Adrenal gland (tissue), 5 donors: ENCODE results near the gene XRN1.

Source experiments
- POLR2A ChIP-seq, 2 donors: fragments of 450-650 bp; IDR thresholded peaks; one replicate each; pipeline ENCODE4 v1.6.1; 2017; ENCODE audit warnings: antibody characterized with exemption in 2 of 2, mild to moderate bottlenecking in 2 of 2, moderate library complexity in 1 of 2
- TF ChIP-seq, protein P1 (sequence below), 6 experiments: fragments of 450-650 bp in 4 of 6; fragments of 200-600 bp in 2 of 6; sonication (generic) in 1 of 6; IDR thresholded peaks; 1 replicate in 5 of 6; 2 replicates in 1 of 6; pipeline versions ENCODE4 v1.5.1 to v1.8.0; 2016 to 2021; ENCODE audit warnings: antibody characterized with exemption in 6 of 6, mild to moderate bottlenecking in 2 of 6, moderate library complexity in 1 of 6
- donor health status: DM: no; HTN: no; CAD: no.

DNA sequence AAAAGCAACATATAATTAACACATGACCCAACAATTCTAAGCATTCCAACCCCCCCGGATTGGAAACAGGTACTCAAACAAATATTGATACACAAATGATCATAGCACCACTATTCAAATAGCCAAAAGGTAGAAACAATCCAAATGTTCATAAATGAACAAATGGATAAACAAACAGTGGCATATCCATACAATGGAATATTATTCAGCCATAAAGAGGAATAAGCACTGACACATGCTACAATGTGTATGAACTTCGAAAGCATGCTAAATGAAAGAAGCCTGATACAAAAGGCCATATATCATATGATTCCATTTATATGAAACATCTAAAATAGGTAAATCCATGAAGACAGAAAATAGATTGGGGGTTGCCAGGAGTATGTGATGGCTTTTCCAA, 62.8 kb downstream of the XRN1 start:
- no peak for TF ChIP-seq POLR2A (IDR thresholded peaks at IDR 0.05)
- TF ChIP-seq, protein P1, sequence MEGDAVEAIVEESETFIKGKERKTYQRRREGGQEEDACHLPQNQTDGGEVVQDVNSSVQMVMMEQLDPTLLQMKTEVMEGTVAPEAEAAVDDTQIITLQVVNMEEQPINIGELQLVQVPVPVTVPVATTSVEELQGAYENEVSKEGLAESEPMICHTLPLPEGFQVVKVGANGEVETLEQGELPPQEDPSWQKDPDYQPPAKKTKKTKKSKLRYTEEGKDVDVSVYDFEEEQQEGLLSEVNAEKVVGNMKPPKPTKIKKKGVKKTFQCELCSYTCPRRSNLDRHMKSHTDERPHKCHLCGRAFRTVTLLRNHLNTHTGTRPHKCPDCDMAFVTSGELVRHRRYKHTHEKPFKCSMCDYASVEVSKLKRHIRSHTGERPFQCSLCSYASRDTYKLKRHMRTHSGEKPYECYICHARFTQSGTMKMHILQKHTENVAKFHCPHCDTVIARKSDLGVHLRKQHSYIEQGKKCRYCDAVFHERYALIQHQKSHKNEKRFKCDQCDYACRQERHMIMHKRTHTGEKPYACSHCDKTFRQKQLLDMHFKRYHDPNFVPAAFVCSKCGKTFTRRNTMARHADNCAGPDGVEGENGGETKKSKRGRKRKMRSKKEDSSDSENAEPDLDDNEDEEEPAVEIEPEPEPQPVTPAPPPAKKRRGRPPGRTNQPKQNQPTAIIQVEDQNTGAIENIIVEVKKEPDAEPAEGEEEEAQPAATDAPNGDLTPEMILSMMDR (IDR thresholded peaks at IDR 0.05), result no peak
